HepG2 (cell line): ENCODE results near the gene TPRN. TPM values are rescaled to one million over a fixed set of nuclear protein-coding genes. Genes with fewer than 3 reads are reported as not detected.

ENCODE experiments used
- ATAC-seq: fragments of 200-7000 bp; cut with Tn5 transposase; 3 replicates; pipeline ENCODE4 v1.9.1; 2020; ENCODE audit warnings: mild to moderate bottlenecking, moderate library complexity
- BruUV-seq: library from RNA; stranded (reverse); fragments of 400-500 nt; replicated peaks from 2 replicates; lab custom pipeline; 2021; lab: Mats Ljungman, UMichigan
- CTCF ChIA-PET: fragments of 300-600 bp; formaldehyde crosslinking; extraction: SDS; loops from one replicate; lab custom pipeline; 2021; ENCODE audit warnings: low total read pairs, inconsistent platforms, low intra/inter-chr PET ratio; lab: Yijun Ruan, JAX
- POLR2A ChIA-PET: fragments of 350-600 bp; sonication (Branson Sonifier 250); formaldehyde crosslinking; loops from one replicate; lab custom pipeline; 2020; ENCODE audit warnings: antibody characterized with exemption, inconsistent platforms; lab: Yijun Ruan, JAX
- DNase-seq: peaks from one replicate; pipeline ENCODE4 v3.0.0-alpha.2; 2015; ENCODE audit warnings: low spot score
- FAIRE-seq: peaks from 3 replicates; lab custom pipeline; 2011; peaks lifted over from hg19 to GRCh38; lab: Jason Lieb, UNC
- H2AFZ ChIP-seq: one replicate; pipeline ENCODE4 v1.6.1; 2011; ENCODE audit warnings: low read length, inconsistent platforms
- H3K27ac ChIP-seq: fragments of 300-600 bp; 3 replicates; pipeline ENCODE4 v1.8.0; 2011; ENCODE audit warnings: mixed run types, mild to moderate bottlenecking, mixed read lengths, low read length, inconsistent platforms; ENCODE audit not compliant: insufficient read depth; ENCODE audit errors: extremely low read length
- H3K27me3 ChIP-seq, 2 experiments: fragments of 200-600 bp in 1 of 2; 2 replicates in 1 of 2; 3 replicates in 1 of 2; pipeline versions ENCODE4 v1.6.0 to v1.8.0; 2011; ENCODE audit warnings: low read length in 2 of 2, mild to moderate bottlenecking in 2 of 2, moderate library complexity in 2 of 2, inconsistent platforms in 1 of 2; ENCODE audit not compliant: insufficient read depth in 2 of 2, control insufficient read depth in 1 of 2
- H3K36me3 ChIP-seq, 2 experiments: fragments of 200-600 bp in 1 of 2; replicated peaks in 1 of 2; 2 replicates in 1 of 2; 3 replicates in 1 of 2; pipeline versions ENCODE4 v1.5.1 to v1.8.0; 2011; ENCODE audit warnings: low read length in 2 of 2, inconsistent platforms in 1 of 2; ENCODE audit not compliant: insufficient read depth in 2 of 2, control insufficient read depth in 1 of 2
- H3K4me1 ChIP-seq: 2 replicates; pipeline ENCODE4 v1.5.1; 2012; ENCODE audit warnings: low read length, inconsistent platforms; ENCODE audit not compliant: insufficient read depth
- H3K4me2 ChIP-seq: 2 replicates; pipeline ENCODE4 v1.6.0; 2011; ENCODE audit warnings: low read depth, low read length, inconsistent platforms
- H3K4me3 ChIP-seq, 3 experiments: fragments of 200-600 bp in 1 of 3; sonication (generic), shearing (Covaris generic) in 1 of 3; replicated peaks in 1 of 3; 2 replicates each; pipeline ENCODE4 v1.5.1; 2011 to 2016; ENCODE audit warnings: low read length in 3 of 3, inconsistent platforms in 2 of 3, low read depth in 2 of 3, mild to moderate bottlenecking in 2 of 3, control low read depth in 1 of 3, mixed read lengths in 1 of 3; ENCODE audit not compliant: insufficient read depth in 1 of 3
- H3K79me2 ChIP-seq: one replicate; pipeline ENCODE4 v1.6.1; 2011; ENCODE audit warnings: low read length, inconsistent platforms; ENCODE audit not compliant: insufficient read depth
- H3K9ac ChIP-seq: 2 replicates; pipeline ENCODE4 v1.6.0; 2011; ENCODE audit warnings: mild to moderate bottlenecking, low read depth, low read length, inconsistent platforms; ENCODE audit not compliant: insufficient read depth
- H3K9me3 ChIP-seq: 2 replicates; pipeline ENCODE4 v1.5.1; 2012; ENCODE audit warnings: mild to moderate bottlenecking, low read length
- H4K20me1 ChIP-seq: 2 replicates; pipeline ENCODE4 v1.6.0; 2011; ENCODE audit warnings: inconsistent platforms, mild to moderate bottlenecking, low read length, moderate library complexity; ENCODE audit not compliant: insufficient read depth
- BORCS8-MEF2B ChIP-seq: sonication (generic); formaldehyde crosslinking; IDR thresholded peaks from 2 replicates; pipeline ENCODE4 v1.8.0; 2022; ENCODE audit warnings: mild to moderate bottlenecking, missing genetic modification reagents
- FIP1L1 ChIP-seq: fragments of 200-400 bp; formaldehyde crosslinking; IDR thresholded peaks from 2 replicates; pipeline ENCODE4 v1.6.1; 2018; ENCODE audit warnings: low read depth, mild to moderate bottlenecking, low read length, moderate library complexity, borderline replicate concordance; ENCODE audit not compliant: insufficient read depth
- GPBP1L1 ChIP-seq: sonication (generic); formaldehyde crosslinking; IDR thresholded peaks from 2 replicates; pipeline ENCODE4 v1.5.0; 2020; ENCODE audit warnings: mild to moderate bottlenecking, missing genetic modification reagents
- HBP1 ChIP-seq: IDR thresholded peaks from 2 replicates; pipeline ENCODE4 v1.6.1; 2016; ENCODE audit warnings: low read depth, control low read depth
- IRF9 ChIP-seq: sonication (generic); formaldehyde crosslinking; IDR thresholded peaks from 2 replicates; pipeline ENCODE4 v1.8.0; 2022; ENCODE audit warnings: missing genetic modification reagents, mild to moderate bottlenecking, borderline replicate concordance
- JUNB ChIP-seq: sonication (generic); formaldehyde crosslinking; IDR thresholded peaks from 2 replicates; pipeline ENCODE4 v1.8.0; 2022; ENCODE audit warnings: missing genetic modification reagents, mild to moderate bottlenecking, borderline replicate concordance
- NFRKB ChIP-seq: fragments of 450-650 bp; IDR thresholded peaks from 2 replicates; pipeline ENCODE4 v1.6.1; 2017
- PBX2 ChIP-seq: IDR thresholded peaks from 2 replicates; pipeline ENCODE4 v1.6.1; 2016; ENCODE audit warnings: control low read depth
- RAD21 ChIP-seq: fragments of 450-650 bp; formaldehyde crosslinking; IDR thresholded peaks from 2 replicates; pipeline ENCODE4 v1.5.0; 2020; ENCODE audit warnings: mild to moderate bottlenecking
- RBAK ChIP-seq: sonication (generic); formaldehyde crosslinking; IDR thresholded peaks from 2 replicates; pipeline ENCODE4 v1.5.1; 2020; ENCODE audit warnings: mild to moderate bottlenecking, missing genetic modification reagents
- ZBTB37 ChIP-seq: sonication (generic); formaldehyde crosslinking; IDR thresholded peaks from 2 replicates; pipeline ENCODE4 v1.4.0; 2020; ENCODE audit warnings: mild to moderate bottlenecking, missing genetic modification reagents
- ZC3H4 ChIP-seq: sonication (generic); formaldehyde crosslinking; IDR thresholded peaks from 2 replicates; pipeline ENCODE4 v1.4.0; 2020; ENCODE audit warnings: missing genetic modification reagents, borderline replicate concordance
- ZNF143 ChIP-seq: sonication (generic); formaldehyde crosslinking; IDR thresholded peaks from 2 replicates; pipeline ENCODE4 v1.4.0; 2020; ENCODE audit warnings: missing genetic modification reagents
- ZNF430 ChIP-seq: sonication (generic); formaldehyde crosslinking; IDR thresholded peaks from 2 replicates; pipeline ENCODE4 v1.9.0; 2021; ENCODE audit warnings: mild to moderate bottlenecking, missing genetic modification reagents
- ZNF883 ChIP-seq: sonication (generic); formaldehyde crosslinking; IDR thresholded peaks from 2 replicates; pipeline ENCODE4 v1.5.1; 2020; ENCODE audit warnings: mild to moderate bottlenecking, missing genetic modification reagents; ENCODE audit errors: not compliant biosample characterization
- WGBS: methylation state at CpG from one replicate; pipeline ENCODE4 v1.1.6; 2017; ENCODE audit warnings: low lambda C conversion rate; 5-methylcytosine and 5-hydroxymethylcytosine counted together
- in situ Hi-C: cut with HindIII; loops from 2 replicates; pipeline ENCODE4 v1.10.0; 2017; ENCODE audit warnings: low pct_unique_long_range_greater_than_20kb; ENCODE audit not compliant: extremely low pct_ligation_motif_present
- intact Hi-C: fragments of 100-400 bp; cut with micrococcal nuclease; formaldehyde crosslinking; loops from one replicate; pipeline ENCODE4 v1.10.0; 2022; ENCODE audit not compliant: unreplicated experiment
- polyA plus RNA-seq, 8 experiments: library from polyadenylated mRNA; depleted of rRNA in 3 of 8; stranded (reverse) in 7 of 8; unstranded in 1 of 8; fragments of >200 nt; fragmentation: Illumina TruSeq in 4 of 8; extraction: Trizol in 4 of 8; gene quantifications; 2 replicates each; pipeline versions ENCODE4 v1.2.1 to v1.2.3, GENCODE V29; 2011 to 2016; ENCODE audit warnings: low read depth in 4 of 8, missing spikeins in 1 of 8, mixed read lengths in 1 of 8; ENCODE audit not compliant: insufficient read depth in 1 of 8
- total RNA-seq, 5 experiments: library from RNA; depleted of rRNA; stranded (reverse); fragments of >200 nt; fragmentation: Illumina TruSeq; extraction: Trizol; gene quantifications; 2 replicates each; pipeline ENCODE4 v1.2.3, GENCODE V29; 2016; ENCODE audit warnings: low read depth in 1 of 5
- TF ChIP-seq, protein P1 (sequence below): sonication (generic); formaldehyde crosslinking; IDR thresholded peaks from 2 replicates; pipeline ENCODE4 v1.8.0; 2022; ENCODE audit warnings: low read depth, missing genetic modification reagents

The TPRN gene
- total and polyA plus RNA-seq, 2 of the 13 experiments (the other 11 are each of a cell fraction or from before 2014, with no cell fraction given) = 10.1 to 19.2 TPM

- ChIA-PET POLR2A (interaction anchor here (0.6 to 13.4 kb wide), 8 partner anchors 13 to 135 kb away, joined by 3 to 225 read pairs (median 24); partner anchors contain the start of genes MAN1B1, NDOR1, TMEM203 and TPRN), CTCF (no interaction called here)
- ATAC-seq (peak; percentile 2), DNase-seq (no peak), FAIRE-seq (no peak)
- no TSS peak for BruUV-seq
- in situ Hi-C loops (no loop called here), intact Hi-C loops (loop anchor here (2.0 kb wide), 2 partner anchors 15 to 21 kb away; partner anchors contain the start of gene TPRN)
- Histone ChIP-seq H3K4me3 (peak overlapping the region; percentile 55 to 64 (median 59); a peak in 4 of 6 replicates), H3K9me3 (no peaks in the 10 kb centered on the region), H3K9ac (peak overlapping the region; percentile 57), H2AFZ (no peak overlapping the region), H3K4me1 (peaks cover 62% of the 10 kb centered on the region), H3K27ac (peak overlapping the region; percentile 65), H3K4me2 (peak overlapping the region; percentile 56), H3K27me3 (no peaks in the 10 kb centered on the region; a peak in 1 of 5 replicates), H4K20me1 (peaks cover 4% of the 10 kb centered on the region; the same call in 1 of the 2 replicates), H3K36me3 (no peaks in the 10 kb centered on the region), H3K79me2 (peaks cover 3% of the 10 kb centered on the region)
- WGBS = no CpG with 5 or more reads among the region's 61 CpGs
- TF ChIP-seq IRF9 (CRISPR knock-in tag) = 0 out of 2 replicates have a peak, but pooled peaks have one; percentile 60
- no peak for TF ChIP-seq FIP1L1
- no peak for TF ChIP-seq BORCS8-MEF2B
- no peak for TF ChIP-seq PBX2
- TF ChIP-seq, protein P1, sequence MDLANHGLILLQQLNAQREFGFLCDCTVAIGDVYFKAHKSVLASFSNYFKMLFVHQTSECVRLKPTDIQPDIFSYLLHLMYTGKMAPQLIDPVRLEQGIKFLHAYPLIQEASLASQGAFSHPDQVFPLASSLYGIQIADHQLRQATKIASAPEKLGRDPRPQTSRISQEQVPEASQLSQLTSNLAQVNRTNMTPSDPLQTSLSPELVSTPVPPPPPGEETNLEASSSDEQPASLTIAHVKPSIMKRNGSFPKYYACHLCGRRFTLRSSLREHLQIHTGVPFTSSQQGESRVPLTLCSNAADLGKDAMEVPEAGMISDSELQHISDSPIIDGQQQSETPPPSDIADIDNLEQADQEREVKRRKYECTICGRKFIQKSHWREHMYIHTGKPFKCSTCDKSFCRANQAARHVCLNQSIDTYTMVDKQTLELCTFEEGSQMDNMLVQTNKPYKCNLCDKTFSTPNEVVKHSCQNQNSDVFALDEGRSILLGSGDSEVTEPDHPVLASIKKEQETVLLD (CRISPR knock-in tag) = peak; percentile 64
- no peak for TF ChIP-seq JUNB (CRISPR knock-in tag)
- no peak for TF ChIP-seq ZC3H4 (CRISPR knock-in tag)
- no peak for TF ChIP-seq NFRKB
- TF ChIP-seq ZNF430 (CRISPR knock-in tag) = peak; percentile 30; the same call in 1 of the 2 replicates
- no peak for TF ChIP-seq ZNF883 (CRISPR knock-in tag)
- no peak for TF ChIP-seq ZBTB37 (CRISPR knock-in tag)
- TF ChIP-seq RAD21 (CRISPR knock-in tag) = no peak
- TF ChIP-seq ZNF143 (CRISPR knock-in tag) = no peak
- no peak for TF ChIP-seq RBAK (CRISPR knock-in tag)
- 0 out of 2 replicates have a peak, but pooled peaks have one; percentile 33 for TF ChIP-seq HBP1 (CRISPR knock-in tag)
- no peak for TF ChIP-seq GPBP1L1 (CRISPR knock-in tag)
These were observed 21.1 kb upstream of the TPRN start for GRCh38 chr9:137221506-137222111.
